K562 (cell line): ENCODE results near the gene RNF144A. TPM values are rescaled to one million over a fixed set of nuclear protein-coding genes. Genes with fewer than 3 reads are reported as not detected.

Experiments used
- ATAC-seq: fragments of 200-7000 bp; cut with Tn5 transposase; 3 replicates; pipeline ENCODE4 v1.9.1; 2020; ENCODE audit warnings: moderate library complexity
- BruUV-seq: library from RNA; stranded (reverse); fragments of 400-500 nt; replicated peaks from 2 replicates; lab custom pipeline; 2021; lab: Mats Ljungman, UMichigan
- CTCF ChIA-PET: fragments of 300-600 bp; formaldehyde crosslinking; extraction: SDS; loops from one replicate; lab custom pipeline; 2021; ENCODE audit warnings: low intra/inter-chr PET ratio; lab: Yijun Ruan, JAX
- POLR2A ChIA-PET: fragments of 300-600, 350-650 bp; sonication (Branson Sonifier 250); formaldehyde crosslinking; extraction: SDS; loops from one replicate; lab custom pipeline; 2021; ENCODE audit warnings: antibody characterized with exemption, inconsistent platforms; lab: Yijun Ruan, JAX
- DNase-seq, 4 experiments: peaks; one replicate each; pipeline versions ENCODE4 v3.0.0 to v3.0.0-alpha.2; 2011 to 2018; ENCODE audit warnings: low spot score in 3 of 4, mixed read lengths in 3 of 4; ENCODE audit errors: extremely low read depth in 1 of 4
- FAIRE-seq: peaks from 2 replicates; lab custom pipeline; 2011; peaks lifted over from hg19 to GRCh38; lab: Jason Lieb, UNC
- H2AFZ ChIP-seq: 2 replicates; pipeline ENCODE4 v1.6.0; 2011; ENCODE audit warnings: low read depth, low read length, control low read depth, inconsistent platforms
- H3K27ac ChIP-seq: fragments of 200-600 bp; 3 replicates; pipeline ENCODE4 v1.8.0; 2011; ENCODE audit warnings: low read depth, mild to moderate bottlenecking, control low read depth, inconsistent platforms, low read length, moderate library complexity, mixed read lengths; ENCODE audit errors: extremely low read depth
- H3K27me3 ChIP-seq, 2 experiments: fragments of 300-600 bp in 1 of 2; 2 replicates in 1 of 2; 3 replicates in 1 of 2; pipeline versions ENCODE4 v1.6.0 to v1.8.0; 2011; ENCODE audit warnings: inconsistent platforms in 2 of 2, low read length in 2 of 2, mild to moderate bottlenecking in 1 of 2, mixed read lengths in 1 of 2, moderate library complexity in 1 of 2; ENCODE audit not compliant: control insufficient read depth in 2 of 2, insufficient read depth in 2 of 2
- H3K36me3 ChIP-seq: fragments of 300-600 bp; 3 replicates; pipeline ENCODE4 v1.8.0; 2011; ENCODE audit warnings: mild to moderate bottlenecking, low read length, inconsistent platforms; ENCODE audit not compliant: control insufficient read depth, insufficient read depth
- H3K4me1 ChIP-seq, 2 experiments: fragments of 200-600 bp in 1 of 2; replicated peaks in 1 of 2; 2 replicates in 1 of 2; 3 replicates in 1 of 2; pipeline versions ENCODE4 v1.5.1 to v1.8.0; 2011; ENCODE audit warnings: inconsistent platforms in 2 of 2, low read length in 2 of 2, mild to moderate bottlenecking in 1 of 2, mixed read lengths in 1 of 2, moderate library complexity in 1 of 2; ENCODE audit not compliant: control insufficient read depth in 2 of 2, insufficient read depth in 2 of 2
- H3K4me2 ChIP-seq: 2 replicates; pipeline ENCODE4 v1.6.1; 2011; ENCODE audit warnings: low read length, control low read depth, inconsistent platforms, mixed read lengths; ENCODE audit not compliant: insufficient read depth
- H3K4me3 ChIP-seq: fragments of 200-600 bp; sonication (generic), shearing (Covaris generic); 2 replicates; pipeline ENCODE4 v1.5.1; 2016; ENCODE audit warnings: control low read depth, inconsistent platforms
- H3K79me2 ChIP-seq: fragments of 200-600 bp; 3 replicates; pipeline ENCODE4 v1.8.0; 2011; ENCODE audit warnings: low read length, inconsistent platforms; ENCODE audit not compliant: control insufficient read depth, insufficient read depth
- H3K9ac ChIP-seq, 2 experiments: 2 replicates each; pipeline versions ENCODE4 v1.6.0 to v1.6.1; 2011; ENCODE audit warnings: low read depth in 2 of 2, low read length in 2 of 2, control low read depth in 1 of 2, inconsistent platforms in 1 of 2, mild to moderate bottlenecking in 1 of 2, mixed read lengths in 1 of 2; ENCODE audit not compliant: insufficient read depth in 1 of 2
- H3K9me1 ChIP-seq: one replicate; pipeline ENCODE4 v1.6.0; 2011; ENCODE audit warnings: inconsistent platforms, mild to moderate bottlenecking, low read length, moderate library complexity; ENCODE audit not compliant: control insufficient read depth, insufficient read depth
- H3K9me3 ChIP-seq: replicated peaks from 2 replicates; pipeline ENCODE4 v1.5.1; 2011; ENCODE audit warnings: low read depth, low read length, inconsistent platforms; ENCODE audit not compliant: control insufficient read depth, insufficient read depth
- H4K20me1 ChIP-seq: replicated peaks from 2 replicates; pipeline ENCODE4 v1.6.1; 2011; ENCODE audit warnings: low read length, inconsistent platforms, mixed read lengths; ENCODE audit not compliant: control insufficient read depth, insufficient read depth
- ARID1B ChIP-seq: fragments of 450-650 bp; IDR thresholded peaks from 2 replicates; pipeline ENCODE4 v1.6.1; 2016; ENCODE audit warnings: antibody characterized with exemption, mild to moderate bottlenecking, inconsistent platforms
- CREB1 ChIP-seq, 2 experiments: sonication (generic) in 1 of 2; formaldehyde crosslinking in 1 of 2; IDR thresholded peaks; 2 replicates each; pipeline versions ENCODE4 v1.6.1 to v1.8.0; 2012 to 2022; ENCODE audit warnings: inconsistent platforms in 1 of 2, mild to moderate bottlenecking in 1 of 2, missing genetic modification reagents in 1 of 2, moderate library complexity in 1 of 2
- HSF4 ChIP-seq: fragments of 250-450 bp; sonication (Bioruptor Pico); IDR thresholded peaks from 2 replicates; pipeline ENCODE4 v2.1.2; 2022; ENCODE audit warnings: mild to moderate bottlenecking, moderate library complexity, borderline replicate concordance
- ILF3 ChIP-seq: fragments of 450-650 bp; IDR thresholded peaks from 2 replicates; pipeline ENCODE4 v1.6.1; 2018; ENCODE audit warnings: antibody characterized with exemption, mild to moderate bottlenecking, moderate library complexity, borderline replicate concordance
- KHSRP ChIP-seq: fragments of 450-650 bp; IDR thresholded peaks from 2 replicates; pipeline ENCODE4 v1.6.1; 2017
- MCM2 ChIP-seq: fragments of 450-650 bp; IDR thresholded peaks from 2 replicates; pipeline ENCODE4 v1.6.1; 2017; ENCODE audit warnings: low read depth, mild to moderate bottlenecking
- MEF2D ChIP-seq: conservative IDR thresholded peaks from 2 replicates; pipeline ENCODE4 v1.6.1; 2016; ENCODE audit warnings: low read depth, missing genetic modification characterization, missing compliant biosample characterization
- MTA3 ChIP-seq: fragments of 450-650 bp; formaldehyde crosslinking; IDR thresholded peaks from 2 replicates; pipeline ENCODE4 v1.6.1; 2017; ENCODE audit warnings: mild to moderate bottlenecking, borderline replicate concordance
- SETDB1 ChIP-seq: IDR thresholded peaks from one replicate; pipeline ENCODE4 v1.6.1; 2012; ENCODE audit warnings: low read length, control low read depth, inconsistent platforms
- SIN3A ChIP-seq, 2 experiments: fragments of 150-350 bp in 1 of 2; IDR thresholded peaks; 2 replicates each; pipeline ENCODE4 v1.6.1; 2011 to 2016; ENCODE audit warnings: borderline replicate concordance in 2 of 2, low read depth in 2 of 2, low read length in 2 of 2, mild to moderate bottlenecking in 2 of 2, moderate library complexity in 2 of 2; ENCODE audit not compliant: control insufficient read depth in 1 of 2
- TAF7 ChIP-seq: fragments of 450-650 bp; IDR thresholded peaks from 2 replicates; pipeline ENCODE4 v1.6.1; 2016; ENCODE audit warnings: missing genetic modification characterization, missing compliant biosample characterization
- ZNF212 ChIP-seq: fragments of 450-650 bp; formaldehyde crosslinking; IDR thresholded peaks from 2 replicates; pipeline ENCODE4 v1.4.0; 2020; ENCODE audit warnings: mild to moderate bottlenecking
- ZNF518B ChIP-seq: fragments of 250-450 bp; sonication (Bioruptor Pico); IDR thresholded peaks from 2 replicates; pipeline ENCODE4 v1.5.0; 2021; ENCODE audit warnings: mild to moderate bottlenecking, moderate library complexity
- ZNF57 ChIP-seq: fragments of 450-650 bp; formaldehyde crosslinking; IDR thresholded peaks from 2 replicates; pipeline ENCODE4 v1.4.0; 2020; ENCODE audit warnings: mild to moderate bottlenecking, moderate library complexity
- WGBS: fragments of 100-300 bp; shearing (Covaris generic); methylation state at CpG from one replicate; pipeline ENCODE4 v1.1.6; 2016; ENCODE audit warnings: low coverage, mixed read lengths; ENCODE audit not compliant: insufficient coverage; ENCODE audit errors: missing lambda C conversion rate; 5-methylcytosine and 5-hydroxymethylcytosine counted together
- in situ Hi-C: fragments of 300-500 bp; cut with MboI; formaldehyde crosslinking; loops from 4 replicates; pipeline ENCODE4 v1.15.0; 2018; ENCODE audit warnings: inconsistent platforms, mixed read lengths
- intact Hi-C: fragments of 100-400 bp; cut with micrococcal nuclease; formaldehyde crosslinking; loops from 2 replicates; pipeline ENCODE4 v1.14.2; 2022
- polyA plus RNA-seq, 8 experiments: library from polyadenylated mRNA; depleted of rRNA in 4 of 8; stranded (reverse) in 5 of 8; unstranded in 3 of 8; fragments of >200 nt; fragmentation: Nextera tagmentation in 2 of 8; fragmentation: Illumina TruSeq in 1 of 8; extraction: Ambion mirVana in 2 of 8; extraction: Trizol in 1 of 8; gene quantifications; 2 replicates each; pipeline versions ENCODE4 v1.2.1 to v1.2.3, GENCODE V29; 2011 to 2014; ENCODE audit warnings: inconsistent platforms in 1 of 8, missing spikeins in 1 of 8
- total RNA-seq, 7 experiments: library from RNA; depleted of rRNA in 6 of 7; stranded (reverse); fragments of >200 nt in 6 of 7; fragmentation: Illumina TruSeq in 2 of 7; extraction: Trizol in 2 of 7; gene quantifications; 2 replicates each; pipeline versions ENCODE4 v1.2.1 to v1.2.3, GENCODE V29; 2011 to 2021; ENCODE audit warnings: low replicate concordance in 1 of 7
- TF ChIP-seq, protein P1 (sequence below): sonication (generic); formaldehyde crosslinking; IDR thresholded peaks from 2 replicates; pipeline ENCODE4 v1.8.0; 2023; ENCODE audit warnings: mild to moderate bottlenecking, missing genetic modification reagents
- TF ChIP-seq, protein P2 (sequence below): fragments of 450-650 bp; formaldehyde crosslinking; IDR thresholded peaks from 2 replicates; pipeline ENCODE4 v1.4.0; 2020; ENCODE audit warnings: mild to moderate bottlenecking, moderate library complexity

The RNF144A gene
- total and polyA plus RNA-seq, 9 of the 15 experiments (the other 6 are each of a cell fraction or from before 2014, with no cell fraction given) = 0.96 to 11.3 (median 6.2) TPM

GRCh38 chr2:7048762-7049294 lies 131.6 kb downstream of the RNF144A start (continued):
- TF ChIP-seq ZNF518B (CRISPR knock-in tag) (no peak), ILF3 (no peak), ARID1B (no peak), MEF2D (tag) (no peak), CREB1 (IDR thresholded peaks at IDR 0.05) (no peak), CREB1 (CRISPR knock-in tag; IDR thresholded peaks at IDR 0.05) (no peak), MCM2 (no peak)

DNA sequence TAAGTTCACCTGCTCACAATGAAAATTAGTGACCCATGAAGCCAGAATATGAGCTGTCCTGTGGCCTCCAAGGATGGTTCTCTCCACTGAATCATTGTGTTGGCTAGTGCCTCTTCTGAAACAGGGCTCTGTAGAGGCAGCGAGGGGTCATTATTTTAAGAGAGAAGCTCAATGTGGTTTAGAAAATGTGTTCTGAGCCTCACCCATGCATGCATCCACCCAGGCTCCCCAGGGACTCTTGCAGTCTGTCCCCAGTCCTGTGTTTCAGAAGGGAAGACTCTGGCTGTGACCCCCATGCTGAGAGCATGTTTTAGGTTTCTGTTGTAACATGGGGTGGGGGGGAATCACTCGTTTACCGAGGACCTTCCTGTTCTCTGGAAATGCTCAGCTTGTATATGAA lies 135.2 kb downstream of the RNF144A start:
- H3K27ac ChIP-seq = no peak overlapping the region
- peaks cover 13 to 42% of the 10 kb centered on the region in 2 experiments; a peak in 3 of 5 replicates for H3K27me3 ChIP-seq
- FAIRE-seq (no peak), ATAC-seq (no peak), DNase-seq (no peak)
- H3K9ac ChIP-seq = no peak overlapping the region
- in situ Hi-C loops (no loop called here), intact Hi-C loops (no loop called here)
- no peaks in the 10 kb centered on the region for H3K9me3 ChIP-seq
- no peaks in the 10 kb centered on the region for H3K79me2 ChIP-seq
- WGBS = 4% methylated on average over 3 of the region's 3 CpGs
- H3K4me2 ChIP-seq = no peak overlapping the region
- no peaks in the 10 kb centered on the region for H3K36me3 ChIP-seq
- BruUV-seq = no TSS peak
- no peak overlapping the region for H3K4me3 ChIP-seq
- no peaks in the 10 kb centered on the region for H3K4me1 ChIP-seq
- no peak overlapping the region for H2AFZ ChIP-seq
- ChIA-PET POLR2A (no interaction called here), CTCF (no interaction called here)
- no peaks in the 10 kb centered on the region for H3K9me1 ChIP-seq
- no peaks in the 10 kb centered on the region for H4K20me1 ChIP-seq
- TF ChIP-seq ZNF212 (CRISPR knock-in tag) = no peak
- TF ChIP-seq TAF7 (tag) = no peak
- no peak for TF ChIP-seq SETDB1
- TF ChIP-seq, protein P1, sequence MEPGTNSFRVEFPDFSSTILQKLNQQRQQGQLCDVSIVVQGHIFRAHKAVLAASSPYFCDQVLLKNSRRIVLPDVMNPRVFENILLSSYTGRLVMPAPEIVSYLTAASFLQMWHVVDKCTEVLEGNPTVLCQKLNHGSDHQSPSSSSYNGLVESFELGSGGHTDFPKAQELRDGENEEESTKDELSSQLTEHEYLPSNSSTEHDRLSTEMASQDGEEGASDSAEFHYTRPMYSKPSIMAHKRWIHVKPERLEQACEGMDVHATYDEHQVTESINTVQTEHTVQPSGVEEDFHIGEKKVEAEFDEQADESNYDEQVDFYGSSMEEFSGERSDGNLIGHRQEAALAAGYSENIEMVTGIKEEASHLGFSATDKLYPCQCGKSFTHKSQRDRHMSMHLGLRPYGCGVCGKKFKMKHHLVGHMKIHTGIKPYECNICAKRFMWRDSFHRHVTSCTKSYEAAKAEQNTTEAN (CRISPR knock-in tag) = no peak
- no peak for TF ChIP-seq MTA3
- TF ChIP-seq, protein P2, sequence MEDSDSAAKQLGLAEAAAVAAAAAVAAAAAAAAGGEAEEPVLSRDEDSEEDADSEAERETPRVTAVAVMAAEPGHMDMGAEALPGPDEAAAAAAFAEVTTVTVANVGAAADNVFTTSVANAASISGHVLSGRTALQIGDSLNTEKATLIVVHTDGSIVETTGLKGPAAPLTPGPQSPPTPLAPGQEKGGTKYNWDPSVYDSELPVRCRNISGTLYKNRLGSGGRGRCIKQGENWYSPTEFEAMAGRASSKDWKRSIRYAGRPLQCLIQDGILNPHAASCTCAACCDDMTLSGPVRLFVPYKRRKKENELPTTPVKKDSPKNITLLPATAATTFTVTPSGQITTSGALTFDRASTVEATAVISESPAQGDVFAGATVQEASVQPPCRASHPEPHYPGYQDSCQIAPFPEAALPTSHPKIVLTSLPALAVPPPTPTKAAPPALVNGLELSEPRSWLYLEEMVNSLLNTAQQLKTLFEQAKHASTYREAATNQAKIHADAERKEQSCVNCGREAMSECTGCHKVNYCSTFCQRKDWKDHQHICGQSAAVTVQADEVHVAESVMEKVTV (CRISPR knock-in tag) = no peak
- TF ChIP-seq HSF4 = no peak
- no peak for TF ChIP-seq KHSRP
- no peak for TF ChIP-seq ZNF57
- TF ChIP-seq SIN3A (IDR thresholded peaks at IDR 0.05; ENCODE audit: borderline replicate concordance in 2 of 2, control insufficient read depth in 1 of 2, low read depth in 2 of 2, low read length in 2 of 2) = no peak
